Endothelial cell of umbilical vein (primary cell): ENCODE data around the gene ATP6V0D1. TPM values are rescaled to one million over a fixed set of nuclear protein-coding genes. Genes with fewer than 3 reads are reported as not detected.

Experiments
- BruUV-seq: library from RNA; stranded (reverse); fragments of 400-500 nt; replicated peaks from 2 replicates; lab custom pipeline; 2021; lab: Mats Ljungman, UMichigan
- CTCF ChIA-PET: fragments of 300-600, 350-600 bp; sonication (Branson Sonifier 250); formaldehyde crosslinking; loops from one replicate; lab custom pipeline; 2021; ENCODE audit warnings: antibody characterized with exemption, inconsistent platforms; lab: Charles Lee
- POLR2A ChIA-PET: fragments of 300-600, 350-600 bp; sonication (Branson Sonifier 250); formaldehyde crosslinking; loops from one replicate; lab custom pipeline; 2021; ENCODE audit warnings: antibody characterized with exemption, inconsistent platforms; lab: Charles Lee
- DNase-seq: peaks from one replicate; pipeline ENCODE4 v3.0.0-alpha.2; 2011; ENCODE audit warnings: low read depth, low spot score
- FAIRE-seq: peaks from 2 replicates; lab custom pipeline; 2011; peaks lifted over from hg19 to GRCh38; lab: Jason Lieb, UNC
- H2AFZ ChIP-seq: 2 replicates; pipeline ENCODE4 v1.6.0; 2012; ENCODE audit warnings: low read depth, low read length, control low read depth, inconsistent platforms
- H3K27ac ChIP-seq: 2 replicates; pipeline ENCODE4 v1.5.1; 2011; ENCODE audit warnings: low read depth, mild to moderate bottlenecking, control low read depth, low read length, moderate library complexity; ENCODE audit not compliant: insufficient read depth
- H3K27me3 ChIP-seq, 2 experiments: 2 replicates each; pipeline versions ENCODE4 v1.6.0 to v1.6.1; 2011; ENCODE audit warnings: low read length in 2 of 2, mixed read lengths in 1 of 2; ENCODE audit not compliant: control insufficient read depth in 2 of 2, insufficient read depth in 2 of 2
- H3K36me3 ChIP-seq, 2 experiments: 2 replicates in 1 of 2; 3 replicates in 1 of 2; pipeline ENCODE4 v1.5.1; 2011; ENCODE audit warnings: low read length in 2 of 2, mild to moderate bottlenecking in 1 of 2, moderate library complexity in 1 of 2; ENCODE audit not compliant: control insufficient read depth in 2 of 2, insufficient read depth in 2 of 2; ENCODE audit errors: extremely low read depth in 1 of 2
- H3K4me1 ChIP-seq: 3 replicates; pipeline ENCODE4 v1.5.1; 2011; ENCODE audit warnings: mild to moderate bottlenecking, low read length; ENCODE audit not compliant: control insufficient read depth, insufficient read depth; ENCODE audit errors: extremely low read depth
- H3K4me2 ChIP-seq: 2 replicates; pipeline ENCODE4 v1.6.1; 2011; ENCODE audit warnings: low read length, control low read depth, mixed read lengths; ENCODE audit not compliant: insufficient read depth
- H3K4me3 ChIP-seq, 3 experiments: fragments of 200-600 bp in 1 of 3; sonication (generic), shearing (Covaris generic) in 1 of 3; replicated peaks in 1 of 3; 2 replicates each; pipeline ENCODE4 v1.5.1; 2011 to 2016; ENCODE audit warnings: control low read depth in 3 of 3, low read length in 3 of 3, mild to moderate bottlenecking in 2 of 3, inconsistent platforms in 1 of 3, low read depth in 1 of 3, moderate library complexity in 1 of 3; ENCODE audit not compliant: insufficient read depth in 1 of 3
- H3K79me2 ChIP-seq: 2 replicates; pipeline ENCODE4 v1.6.0; 2012; ENCODE audit warnings: low read length, inconsistent platforms; ENCODE audit not compliant: control insufficient read depth, insufficient read depth
- H3K9ac ChIP-seq: replicated peaks from 2 replicates; pipeline ENCODE3; 2011; ENCODE audit warnings: low read length, control low read depth; ENCODE audit not compliant: insufficient read depth; ENCODE audit errors: extremely low read depth
- H3K9me1 ChIP-seq: replicated peaks from 3 replicates; pipeline ENCODE4 v1.6.0; 2011; ENCODE audit warnings: mild to moderate bottlenecking, low read length; ENCODE audit not compliant: control insufficient read depth, insufficient read depth; ENCODE audit errors: extremely low read depth
- H3K9me3 ChIP-seq: replicated peaks from 2 replicates; pipeline ENCODE4 v1.5.1; 2012; ENCODE audit warnings: low read length, inconsistent platforms; ENCODE audit not compliant: control insufficient read depth, insufficient read depth
- H4K20me1 ChIP-seq: replicated peaks from 2 replicates; pipeline ENCODE3; 2011; ENCODE audit warnings: mild to moderate bottlenecking, low read length; ENCODE audit not compliant: control insufficient read depth, insufficient read depth; ENCODE audit errors: extremely low read depth
- EZH2 ChIP-seq: IDR thresholded peaks from 2 replicates; pipeline ENCODE4 v1.6.1; 2012; ENCODE audit warnings: borderline replicate concordance, low read depth, mild to moderate bottlenecking, moderate library complexity, low read length, inconsistent platforms; ENCODE audit not compliant: severe bottlenecking
- FOS ChIP-seq: IDR thresholded peaks from 2 replicates; pipeline ENCODE4 v1.6.1; 2011; ENCODE audit warnings: mild to moderate bottlenecking, low read length, moderate library complexity, borderline replicate concordance; ENCODE audit not compliant: insufficient read depth
- MYC ChIP-seq: IDR thresholded peaks from one replicate; pipeline ENCODE4 v1.6.1; 2011; ENCODE audit warnings: mild to moderate bottlenecking, low read depth, low read length
- dilution Hi-C: fragments of 300-500 bp; cut with MboI; formaldehyde crosslinking; loops from one replicate; pipeline ENCODE4 v1.15.0; 2019; ENCODE audit warnings: low sequenced_read_pairs; ENCODE audit not compliant: extremely low pct_ligation_motif_present
- intact Hi-C: fragments of 100-400 bp; cut with micrococcal nuclease; formaldehyde crosslinking; loops from one replicate; pipeline ENCODE4 v1.10.0; 2022
- polyA plus RNA-seq, 4 experiments: library from polyadenylated mRNA; depleted of rRNA in 3 of 4; stranded (reverse) in 3 of 4; unstranded in 1 of 4; fragments of >200 nt; gene quantifications; 2 replicates each; pipeline versions ENCODE4 v1.2.1 to v1.2.3, GENCODE V29; 2011 to 2012; ENCODE audit warnings: missing spikeins in 1 of 4
- total RNA-seq: library from RNA; stranded (reverse); gene quantifications from 2 replicates; pipeline ENCODE4 v1.2.3, GENCODE V29; 2021
- TF ChIP-seq, protein P1 (sequence below), 2 donors: IDR thresholded peaks; 1 replicate in 1 of 2; 2 replicates in 1 of 2; pipeline ENCODE4 v1.5.1; 2011; ENCODE audit warnings: low read length in 2 of 2, mild to moderate bottlenecking in 2 of 2, moderate library complexity in 2 of 2, control low read depth in 1 of 2, inconsistent platforms in 1 of 2, low read depth in 1 of 2; ENCODE audit not compliant: insufficient read depth in 1 of 2; ENCODE audit errors: extremely low read depth in 1 of 2

Gene ATP6V0D1
- total and polyA plus RNA-seq, 2 donors (not counting 3 experiments of a cell fraction or from before 2014, with no cell fraction given): 82.8 to 232 TPM

DNA sequence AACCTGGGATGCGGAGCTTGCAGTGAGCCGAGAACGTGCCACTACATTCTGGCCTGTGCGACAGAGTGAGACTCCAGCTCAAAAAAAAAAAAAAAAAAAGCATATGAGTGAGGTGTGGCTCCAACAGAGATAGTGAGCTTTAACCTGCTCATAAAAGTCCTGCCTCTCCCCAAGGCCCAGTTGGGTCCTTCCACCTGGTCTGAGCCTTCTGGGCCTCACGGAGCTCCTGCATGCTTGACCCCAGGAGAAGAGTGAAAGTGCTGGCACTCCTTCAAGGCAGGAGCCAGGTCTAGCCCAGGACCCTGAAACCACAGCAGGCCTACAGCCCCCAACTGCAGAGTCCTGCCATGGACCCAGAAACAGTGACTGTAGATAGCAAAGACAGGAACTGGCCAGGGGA, 32.4 kb downstream of the ATP6V0D1 start:
- ChIA-PET POLR2A (interaction anchor here (0.6 kb wide), 1 partner anchor 8 kb away, joined by 3 read pairs; no protein-coding TSS in a partner anchor), CTCF (interaction anchor here (1.1 to 5.8 kb wide), 6 partner anchors 10 to 188 kb away, joined by 3 to 57 read pairs (median 7); partner anchors contain the start of gene TPPP3)
- Histone ChIP-seq H2AFZ (no peak overlapping the region), H4K20me1 (no peaks in the 10 kb centered on the region), H3K27ac (no peak overlapping the region), H3K27me3 (no peaks in the 10 kb centered on the region), H3K4me2 (no peak overlapping the region), H3K9me1 (no peaks in the 10 kb centered on the region), H3K9me3 (no peaks in the 10 kb centered on the region), H3K9ac (no peak overlapping the region), H3K4me3 (no peak overlapping the region), H3K4me1 (no peaks in the 10 kb centered on the region), H3K79me2 (no peaks in the 10 kb centered on the region), H3K36me3 (peaks cover 0 to 33% of the 10 kb centered on the region in 2 experiments)
- TF ChIP-seq, protein P1, sequence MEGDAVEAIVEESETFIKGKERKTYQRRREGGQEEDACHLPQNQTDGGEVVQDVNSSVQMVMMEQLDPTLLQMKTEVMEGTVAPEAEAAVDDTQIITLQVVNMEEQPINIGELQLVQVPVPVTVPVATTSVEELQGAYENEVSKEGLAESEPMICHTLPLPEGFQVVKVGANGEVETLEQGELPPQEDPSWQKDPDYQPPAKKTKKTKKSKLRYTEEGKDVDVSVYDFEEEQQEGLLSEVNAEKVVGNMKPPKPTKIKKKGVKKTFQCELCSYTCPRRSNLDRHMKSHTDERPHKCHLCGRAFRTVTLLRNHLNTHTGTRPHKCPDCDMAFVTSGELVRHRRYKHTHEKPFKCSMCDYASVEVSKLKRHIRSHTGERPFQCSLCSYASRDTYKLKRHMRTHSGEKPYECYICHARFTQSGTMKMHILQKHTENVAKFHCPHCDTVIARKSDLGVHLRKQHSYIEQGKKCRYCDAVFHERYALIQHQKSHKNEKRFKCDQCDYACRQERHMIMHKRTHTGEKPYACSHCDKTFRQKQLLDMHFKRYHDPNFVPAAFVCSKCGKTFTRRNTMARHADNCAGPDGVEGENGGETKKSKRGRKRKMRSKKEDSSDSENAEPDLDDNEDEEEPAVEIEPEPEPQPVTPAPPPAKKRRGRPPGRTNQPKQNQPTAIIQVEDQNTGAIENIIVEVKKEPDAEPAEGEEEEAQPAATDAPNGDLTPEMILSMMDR (IDR thresholded peaks at IDR 0.05; ENCODE audit: extremely low read depth in 1 of 2, insufficient read depth in 1 of 2, low read depth in 1 of 2, low read length in 2 of 2): no peak
- TF ChIP-seq FOS (no peak), EZH2 (no peak)
- DNase-seq (no peak), FAIRE-seq (no peak)
- BruUV-seq: no TSS peak
- dilution Hi-C loops: no loop called here
- intact Hi-C loops: loop anchor here (5.0 kb wide), 1 partner anchor 76 kb away; no protein-coding TSS in a partner anchor

DNA sequence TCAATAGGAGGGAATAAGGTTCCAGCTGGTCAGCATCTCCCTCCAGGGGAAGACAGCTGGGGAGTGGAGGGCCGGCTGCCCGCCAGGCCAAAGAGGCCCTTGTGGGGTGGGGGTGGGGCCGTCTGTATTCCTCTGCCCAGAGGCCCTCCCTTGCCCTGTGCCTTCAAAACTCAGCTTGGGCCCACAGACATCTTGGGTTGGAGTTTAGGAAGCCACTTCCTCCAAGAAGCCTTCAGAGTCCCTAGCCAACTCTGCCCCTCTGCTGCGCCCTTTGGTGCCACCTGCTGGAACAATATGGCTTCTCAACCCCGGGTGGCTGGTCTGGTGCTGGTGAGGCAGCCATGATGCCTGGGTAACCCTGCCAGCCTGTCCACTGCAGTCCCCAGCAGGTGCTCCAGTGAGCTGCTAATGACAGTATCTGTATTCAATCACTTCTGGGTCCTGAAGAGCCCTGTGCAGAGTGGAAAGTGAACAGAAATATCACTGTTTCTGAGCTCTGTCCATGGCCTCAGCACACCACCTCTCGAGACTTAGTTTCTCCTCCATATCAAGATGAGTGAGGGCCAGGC, 33.4 kb downstream of the ATP6V0D1 start:
- intact Hi-C loops (loop anchor here (1.0 to 5.0 kb wide), 2 partner anchors 19 to 75 kb away; no protein-coding TSS in a partner anchor), dilution Hi-C loops (no loop called here)
- Histone ChIP-seq H3K9me1 (no peaks in the 10 kb centered on the region), H4K20me1 (no peaks in the 10 kb centered on the region), H3K27me3 (no peaks in the 10 kb centered on the region), H3K9me3 (no peaks in the 10 kb centered on the region), H3K36me3 (peaks cover 0 to 29% of the 10 kb centered on the region in 2 experiments), H3K27ac (no peak overlapping the region), H3K4me1 (no peaks in the 10 kb centered on the region), H2AFZ (no peak overlapping the region), H3K79me2 (no peaks in the 10 kb centered on the region), H3K4me3 (no peak overlapping the region), H3K9ac (no peak overlapping the region), H3K4me2 (no peak overlapping the region)
- DNase-seq (peak; percentile 41), FAIRE-seq (peak; percentile 57)
- POLR2A ChIA-PET: interaction anchor here (0.6 kb wide), 1 partner anchor 189 kb away, joined by 3 read pairs; no protein-coding TSS in a partner anchor
- BruUV-seq: no TSS peak
- TF ChIP-seq MYC: no peak
- TF ChIP-seq, protein P1 (IDR thresholded peaks at IDR 0.05; ENCODE audit: extremely low read depth in 1 of 2, insufficient read depth in 1 of 2, low read depth in 1 of 2, low read length in 2 of 2): peak; percentile 63 to 66
- CTCF ChIA-PET: interaction anchor here (0.9 to 5.8 kb wide), 11 partner anchors 9 to 187 kb away, joined by 3 to 57 read pairs (median 7); partner anchors contain the start of genes HSD11B2 and TPPP3
